Activated T-helper 1 cell treated with anti-CD3 and anti-CD28 coated beads, Interleukin-12 subunit alpha, Interleukin-12 subunit beta, Interleukin-2, Interleukin-4 antibody, amounts not matched to agents 30 ng/mL and 10 ng/mL and 1 ng/mL, durations not matched to agents 14 hours and 24 hours and 36 hours (primary cell): ENCODE measurements around the gene STK40. TPM values are rescaled to one million over a fixed set of nuclear protein-coding genes. Genes with fewer than 3 reads are reported as not detected.

Experiments
- total RNA-seq: library from RNA; stranded (reverse); gene quantifications from 2 replicates; pipeline ENCODE4 v1.2.3, GENCODE V29; 2022

STK40 gene
- total RNA-seq, 1 donor from 2014 or later = 46.5 TPM

Other genes starting within 250 kb of the STK40 start
- 74.2 and 74.4 TPM in 2 replicates for gene TRAPPC3, start 236.4 kb downstream of the STK40 start, total RNA-seq
- 167 and 169 TPM in 2 replicates for gene MAP7D1, start 229.8 kb downstream of the STK40 start, total RNA-seq
- 147 and 154 TPM in 2 replicates for gene THRAP3, start 161.5 kb downstream of the STK40 start, total RNA-seq
- 7.5 and 8.3 TPM in 2 replicates for gene SH3D21, start 79.6 kb downstream of the STK40 start, total RNA-seq
- 10.6 and 10.9 TPM in 2 replicates for gene EVA1B, start 62.3 kb downstream of the STK40 start, total RNA-seq
- gene LSM10, start 12.0 kb upstream of the STK40 start, total RNA-seq = 57.5 and 63.8 TPM in 2 replicates
- gene OSCP1, start 64.5 kb upstream of the STK40 start, total RNA-seq = 0.39 and 0.96 TPM in 2 replicates
- gene MRPS15, start 78.5 kb upstream of the STK40 start, total RNA-seq = 118 and 121 TPM in 2 replicates
- 0.24 and 0.54 TPM in 2 replicates for gene CSF3R, start 97.0 kb upstream of the STK40 start, total RNA-seq